Thyroid gland (tissue), 4 donors: ENCODE data around the gene LEP.

Source experiments
- POLR2A ChIP-seq, 2 donors: fragments of 450-650 bp; IDR thresholded peaks; one replicate each; pipeline ENCODE4 v1.6.1; 2017; ENCODE audit warnings: antibody characterized with exemption in 2 of 2, mild to moderate bottlenecking in 2 of 2, moderate library complexity in 1 of 2
- TF ChIP-seq, protein P1 (sequence below), 6 experiments: fragments of 200-600 bp in 3 of 6; fragments of 450-650 bp in 3 of 6; sonication (generic) in 3 of 6; IDR thresholded peaks; one replicate each; pipeline ENCODE4 v1.5.1; 2016 to 2019; ENCODE audit warnings: antibody characterized with exemption in 6 of 6, mild to moderate bottlenecking in 2 of 6, inconsistent platforms in 1 of 6, moderate library complexity in 1 of 6

DNA sequence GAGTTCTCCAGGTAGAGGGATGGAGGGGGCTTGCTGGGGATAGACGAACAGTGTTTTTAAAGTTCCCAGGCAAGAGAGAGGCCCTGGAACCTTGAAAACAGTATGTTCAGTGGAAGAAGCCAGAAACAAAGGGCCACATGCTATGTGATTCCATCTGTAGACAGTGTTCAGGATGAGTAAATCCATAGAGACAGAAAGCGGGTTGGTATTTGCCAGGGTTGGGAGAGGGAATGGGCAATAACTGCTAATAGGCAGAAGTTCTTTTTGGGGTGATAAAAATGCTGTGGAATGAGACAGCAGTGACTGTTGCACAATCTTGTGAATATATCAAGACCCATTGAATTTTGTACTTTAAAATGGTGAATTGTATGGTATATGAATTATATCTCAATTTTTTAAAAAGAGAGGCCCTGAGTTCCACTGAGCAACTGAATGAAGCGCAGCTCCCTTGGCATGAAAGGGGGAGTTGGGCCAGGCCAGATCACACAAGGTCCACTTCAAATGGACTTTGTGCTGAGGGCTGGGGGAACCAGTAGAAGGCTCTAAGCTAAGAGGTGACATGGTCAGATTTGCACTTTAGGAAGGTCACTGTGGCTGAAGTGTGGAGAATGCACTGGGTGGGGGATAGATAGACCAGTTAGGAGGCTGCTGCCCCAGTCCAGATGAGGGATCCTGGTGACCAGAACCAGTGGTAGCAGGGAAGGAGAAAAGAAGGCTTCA, 34.0 kb downstream of the LEP start:
- TF ChIP-seq, protein P1, sequence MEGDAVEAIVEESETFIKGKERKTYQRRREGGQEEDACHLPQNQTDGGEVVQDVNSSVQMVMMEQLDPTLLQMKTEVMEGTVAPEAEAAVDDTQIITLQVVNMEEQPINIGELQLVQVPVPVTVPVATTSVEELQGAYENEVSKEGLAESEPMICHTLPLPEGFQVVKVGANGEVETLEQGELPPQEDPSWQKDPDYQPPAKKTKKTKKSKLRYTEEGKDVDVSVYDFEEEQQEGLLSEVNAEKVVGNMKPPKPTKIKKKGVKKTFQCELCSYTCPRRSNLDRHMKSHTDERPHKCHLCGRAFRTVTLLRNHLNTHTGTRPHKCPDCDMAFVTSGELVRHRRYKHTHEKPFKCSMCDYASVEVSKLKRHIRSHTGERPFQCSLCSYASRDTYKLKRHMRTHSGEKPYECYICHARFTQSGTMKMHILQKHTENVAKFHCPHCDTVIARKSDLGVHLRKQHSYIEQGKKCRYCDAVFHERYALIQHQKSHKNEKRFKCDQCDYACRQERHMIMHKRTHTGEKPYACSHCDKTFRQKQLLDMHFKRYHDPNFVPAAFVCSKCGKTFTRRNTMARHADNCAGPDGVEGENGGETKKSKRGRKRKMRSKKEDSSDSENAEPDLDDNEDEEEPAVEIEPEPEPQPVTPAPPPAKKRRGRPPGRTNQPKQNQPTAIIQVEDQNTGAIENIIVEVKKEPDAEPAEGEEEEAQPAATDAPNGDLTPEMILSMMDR (IDR thresholded peaks at IDR 0.05), result no peak
- no peak for TF ChIP-seq POLR2A (IDR thresholded peaks at IDR 0.05)
